Stimulated activated CD4-positive, alpha-beta T cell treated with anti-CD3 and anti-CD28 coated beads, TNF-alpha, amount 100 ng/mL, for 24 hours (primary cell): Measurements from ENCODE around the gene LYPD6B.

Experiments used
- DNase-seq, 3 experiments: peaks; one replicate each; pipeline ENCODE4 v3.0.0-alpha.2; 2020; ENCODE audit warnings: low read depth in 3 of 3

The LYPD6B gene

GRCh38 chr2:149038442-149039212 is at the start of gene LYPD6B:
Gene LYPD6B (plus strand): TSS chr2:149038699. CDS start chr2:149130949, 92,250 bp downstream.
- DNase-seq: no peak

GRCh38 chr2:148989882-148990493 is 48.5 kb upstream of the LYPD6B start:
- peak in 2 of 3 experiments; percentile 14 to 21 for DNase-seq

GRCh38 chr2:148990968-148991367 is 47.5 kb upstream of the LYPD6B start:
- DNase-seq: no peak

GRCh38 chr2:148992448-148992847 is 46.1 kb upstream of the LYPD6B start:
- DNase-seq: no peak

GRCh38 chr2:148993351-148993750 is 45.1 kb upstream of the LYPD6B start:
- DNase-seq: no peak

GRCh38 chr2:148994341-148994740 is 44.2 kb upstream of the LYPD6B start:
- DNase-seq: no peak

- no peak for DNase-seq
Observed at GRCh38 chr2:148996805-148997204, 41.7 kb upstream of the LYPD6B start.

- DNase-seq: no peak
Observed at GRCh38 chr2:148998165-148998830, 40.2 kb upstream of the LYPD6B start.

GRCh38 chr2:148998831-148999200 is 39.7 kb upstream of the LYPD6B start:
- no peak for DNase-seq

GRCh38 chr2:148999451-148999921 is 39.0 kb upstream of the LYPD6B start:
- no peak for DNase-seq

GRCh38 chr2:149000158-149000938 is 38.2 kb upstream of the LYPD6B start:
- DNase-seq: no peak

- DNase-seq: no peak
Observed at GRCh38 chr2:149001496-149001895, 37.0 kb upstream of the LYPD6B start.

GRCh38 chr2:149002378-149002890 is 36.1 kb upstream of the LYPD6B start:
- DNase-seq: no peak

GRCh38 chr2:149002891-149003740 is 35.4 kb upstream of the LYPD6B start:
- no peak for DNase-seq

- DNase-seq: no peak
Observed at GRCh38 chr2:149004836-149005235, 33.7 kb upstream of the LYPD6B start.

- no peak for DNase-seq
Observed at GRCh38 chr2:149005471-149006077, 32.9 kb upstream of the LYPD6B start.

- DNase-seq: no peak
Observed at GRCh38 chr2:149006883-149007543, 31.5 kb upstream of the LYPD6B start.

- no peak for DNase-seq
Observed at GRCh38 chr2:149008381-149008780, 30.1 kb upstream of the LYPD6B start.

- DNase-seq: no peak
Observed at GRCh38 chr2:149009576-149010461, 28.7 kb upstream of the LYPD6B start.
